Nephron (organoid): ENCODE measurements around the gene ACTR1A.

Source experiments
- H3K27ac Mint-ChIP-seq, 3 experiments: 2 replicates each; pipeline ENCODE4 v1.8.0; 2020; ENCODE audit warnings: mixed read lengths in 3 of 3, mild to moderate bottlenecking in 2 of 3, moderate library complexity in 1 of 3
- H3K27me3 Mint-ChIP-seq: 2 replicates; pipeline ENCODE4 v1.8.0; 2021; ENCODE audit warnings: low read depth, mild to moderate bottlenecking, moderate library complexity, mixed read lengths
- H3K36me3 Mint-ChIP-seq: 2 replicates; pipeline ENCODE4 v1.8.0; 2020; ENCODE audit warnings: low read depth, mixed read lengths
- H3K4me1 Mint-ChIP-seq: 2 replicates; pipeline ENCODE4 v1.8.0; 2020; ENCODE audit warnings: mixed read lengths
- H3K4me3 Mint-ChIP-seq, 3 experiments: 2 replicates each; pipeline ENCODE4 v1.8.0; 2020; ENCODE audit warnings: mild to moderate bottlenecking in 3 of 3, mixed read lengths in 3 of 3, moderate library complexity in 2 of 3
- H3K9me3 Mint-ChIP-seq: 2 replicates; pipeline ENCODE4 v1.8.0; 2020; ENCODE audit warnings: mixed read lengths
- CTCF ChIP-seq, 3 experiments: fragments of 200-600 bp; sonication (generic); IDR thresholded peaks; one replicate each; pipeline ENCODE4 v1.5.0; 2021; ENCODE audit warnings: antibody characterized with exemption in 3 of 3; ENCODE audit not compliant: unreplicated experiment in 3 of 3

Gene ACTR1A

GRCh38 chr10:102499356-102499755 lies 3.2 kb downstream of the ACTR1A start:
- peaks cover 12% of the 10 kb centered on the region for H3K4me1 Mint-ChIP-seq
- peaks cover 4% of the 10 kb centered on the region for H3K36me3 Mint-ChIP-seq
- H3K27ac Mint-ChIP-seq = peak overlapping the region in 2 of 3 experiments; percentile 8 to 20
- no peak for TF ChIP-seq CTCF (IDR thresholded peaks at IDR 0.05; ENCODE audit: unreplicated experiment in 3 of 3)
- no peaks in the 10 kb centered on the region for H3K27me3 Mint-ChIP-seq
- H3K4me3 Mint-ChIP-seq = peak overlapping the region; percentile 34 to 49 (median 42)
- H3K9me3 Mint-ChIP-seq = no peaks in the 10 kb centered on the region

GRCh38 chr10:102497545-102497944 lies 5.0 kb downstream of the ACTR1A start:
- Mint-ChIP-seq H3K4me3 (no peak overlapping the region), H3K9me3 (no peaks in the 10 kb centered on the region), H3K27me3 (no peaks in the 10 kb centered on the region), H3K27ac (no peak overlapping the region), H3K36me3 (peaks cover 17% of the 10 kb centered on the region), H3K4me1 (peaks cover 17% of the 10 kb centered on the region)
- no peak for TF ChIP-seq CTCF (IDR thresholded peaks at IDR 0.05; ENCODE audit: unreplicated experiment in 3 of 3)

- Mint-ChIP-seq H3K4me3 (no peak overlapping the region), H3K36me3 (peaks cover 36% of the 10 kb centered on the region), H3K27me3 (no peaks in the 10 kb centered on the region)
Observed at GRCh38 chr10:102493771-102494170, 8.7 kb downstream of the ACTR1A start.

GRCh38 chr10:102492983-102493382 lies 9.5 kb downstream of the ACTR1A start:
- Mint-ChIP-seq H3K27ac (no peak overlapping the region), H3K27me3 (no peaks in the 10 kb centered on the region), H3K4me3 (no peak overlapping the region), H3K9me3 (no peaks in the 10 kb centered on the region), H3K36me3 (peaks cover 41% of the 10 kb centered on the region), H3K4me1 (peaks cover 9% of the 10 kb centered on the region)
- TF ChIP-seq CTCF (IDR thresholded peaks at IDR 0.05; ENCODE audit: unreplicated experiment in 3 of 3) = no peak

More at GRCh38 chr10:102493771-102494170, 8.7 kb downstream of the ACTR1A start:
- Mint-ChIP-seq H3K4me1 (peaks cover 10% of the 10 kb centered on the region), H3K27ac (no peak overlapping the region), H3K9me3 (no peaks in the 10 kb centered on the region)
- TF ChIP-seq CTCF (IDR thresholded peaks at IDR 0.05; ENCODE audit: unreplicated experiment in 3 of 3) = no peak

GRCh38 chr10:102492344-102492939 lies 10.1 kb downstream of the ACTR1A start:
- H3K4me3 Mint-ChIP-seq = peak overlapping the region in 1 of 3 experiments; percentile 50
- H3K4me1 Mint-ChIP-seq = peaks cover 9% of the 10 kb centered on the region
- TF ChIP-seq CTCF (IDR thresholded peaks at IDR 0.05; ENCODE audit: unreplicated experiment in 3 of 3) = no peak
- H3K27me3 Mint-ChIP-seq = no peaks in the 10 kb centered on the region
- H3K36me3 Mint-ChIP-seq = peaks cover 44% of the 10 kb centered on the region
- no peaks in the 10 kb centered on the region for H3K9me3 Mint-ChIP-seq
- no peak overlapping the region for H3K27ac Mint-ChIP-seq

- no peak overlapping the region for H3K27ac Mint-ChIP-seq
- no peaks in the 10 kb centered on the region for H3K9me3 Mint-ChIP-seq
- H3K36me3 Mint-ChIP-seq = peaks cover 42% of the 10 kb centered on the region
- peaks cover 9% of the 10 kb centered on the region for H3K4me1 Mint-ChIP-seq
- no peak for TF ChIP-seq CTCF (IDR thresholded peaks at IDR 0.05; ENCODE audit: unreplicated experiment in 3 of 3)
- H3K27me3 Mint-ChIP-seq = no peaks in the 10 kb centered on the region
- no peak overlapping the region for H3K4me3 Mint-ChIP-seq
Observed at GRCh38 chr10:102491136-102491535, 11.4 kb downstream of the ACTR1A start.
